ENCODE measurements around the gene GPR17. TPM values are rescaled to one million over a fixed set of nuclear protein-coding genes. Genes with fewer than 3 reads are reported as not detected.
A peak's percentile ranks its signal among the peaks of the same experiment; 100 is the strongest.

GPR17 gene
- total RNA-seq, 1 donor = not detected

DNA sequence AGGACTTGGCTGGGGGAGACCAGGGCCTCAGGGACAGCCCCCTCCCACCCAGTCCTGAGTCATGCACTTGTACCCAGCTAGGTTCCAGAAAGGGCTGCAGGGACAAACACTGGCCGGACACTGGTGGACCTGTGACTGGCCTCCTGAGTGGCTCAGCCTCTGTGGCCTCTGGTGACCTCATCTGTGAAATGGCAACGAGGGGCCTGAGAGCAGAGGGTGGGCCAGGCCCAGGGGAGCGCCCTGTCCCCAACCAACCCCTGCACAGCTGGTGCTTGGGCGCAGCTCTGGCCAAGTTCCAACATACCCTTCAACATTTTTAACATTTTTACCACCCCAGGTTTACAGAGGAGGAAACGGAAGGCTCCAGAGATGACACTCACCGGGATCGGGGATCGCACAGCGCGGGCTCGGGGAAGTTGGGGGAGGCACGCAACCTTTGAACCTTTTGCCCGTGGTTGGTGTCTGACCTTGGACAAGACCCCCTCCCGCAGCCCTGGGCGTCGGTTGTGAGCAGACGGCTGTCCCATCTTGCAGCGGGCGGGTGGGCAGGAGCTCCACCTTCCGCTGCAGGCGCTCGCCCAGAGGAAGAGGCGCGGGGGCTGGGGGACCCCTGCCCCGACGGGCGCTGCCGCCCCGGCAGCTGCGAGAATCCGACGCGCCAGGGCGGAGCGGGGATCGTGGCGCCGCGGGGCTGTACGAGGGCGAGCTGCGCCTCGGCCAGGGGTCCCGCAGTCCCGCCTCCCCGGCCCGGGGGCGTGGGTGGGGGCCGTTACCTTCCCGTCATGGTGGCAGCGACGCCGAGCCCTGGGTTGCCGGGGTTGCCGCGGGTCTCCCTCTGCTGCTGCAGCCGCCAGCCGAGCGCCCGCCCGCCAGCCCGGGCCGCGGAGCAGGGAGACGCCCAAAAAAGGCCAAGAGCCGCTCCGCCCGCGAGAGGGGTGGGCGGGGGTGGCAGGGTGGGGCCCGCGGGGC, 28.6 kb downstream of the GPR17 start:
- no peak for DNase-seq (ENCODE audit: low read depth)
- H3K4me3 ChIP-seq (ENCODE audit: low read depth, low read length) = peak overlapping the region; percentile 77
- TF ChIP-seq, protein P1, sequence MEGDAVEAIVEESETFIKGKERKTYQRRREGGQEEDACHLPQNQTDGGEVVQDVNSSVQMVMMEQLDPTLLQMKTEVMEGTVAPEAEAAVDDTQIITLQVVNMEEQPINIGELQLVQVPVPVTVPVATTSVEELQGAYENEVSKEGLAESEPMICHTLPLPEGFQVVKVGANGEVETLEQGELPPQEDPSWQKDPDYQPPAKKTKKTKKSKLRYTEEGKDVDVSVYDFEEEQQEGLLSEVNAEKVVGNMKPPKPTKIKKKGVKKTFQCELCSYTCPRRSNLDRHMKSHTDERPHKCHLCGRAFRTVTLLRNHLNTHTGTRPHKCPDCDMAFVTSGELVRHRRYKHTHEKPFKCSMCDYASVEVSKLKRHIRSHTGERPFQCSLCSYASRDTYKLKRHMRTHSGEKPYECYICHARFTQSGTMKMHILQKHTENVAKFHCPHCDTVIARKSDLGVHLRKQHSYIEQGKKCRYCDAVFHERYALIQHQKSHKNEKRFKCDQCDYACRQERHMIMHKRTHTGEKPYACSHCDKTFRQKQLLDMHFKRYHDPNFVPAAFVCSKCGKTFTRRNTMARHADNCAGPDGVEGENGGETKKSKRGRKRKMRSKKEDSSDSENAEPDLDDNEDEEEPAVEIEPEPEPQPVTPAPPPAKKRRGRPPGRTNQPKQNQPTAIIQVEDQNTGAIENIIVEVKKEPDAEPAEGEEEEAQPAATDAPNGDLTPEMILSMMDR (IDR thresholded peaks at IDR 0.05; ENCODE audit: insufficient read depth, low read depth, low read length) = no peak

DNA sequence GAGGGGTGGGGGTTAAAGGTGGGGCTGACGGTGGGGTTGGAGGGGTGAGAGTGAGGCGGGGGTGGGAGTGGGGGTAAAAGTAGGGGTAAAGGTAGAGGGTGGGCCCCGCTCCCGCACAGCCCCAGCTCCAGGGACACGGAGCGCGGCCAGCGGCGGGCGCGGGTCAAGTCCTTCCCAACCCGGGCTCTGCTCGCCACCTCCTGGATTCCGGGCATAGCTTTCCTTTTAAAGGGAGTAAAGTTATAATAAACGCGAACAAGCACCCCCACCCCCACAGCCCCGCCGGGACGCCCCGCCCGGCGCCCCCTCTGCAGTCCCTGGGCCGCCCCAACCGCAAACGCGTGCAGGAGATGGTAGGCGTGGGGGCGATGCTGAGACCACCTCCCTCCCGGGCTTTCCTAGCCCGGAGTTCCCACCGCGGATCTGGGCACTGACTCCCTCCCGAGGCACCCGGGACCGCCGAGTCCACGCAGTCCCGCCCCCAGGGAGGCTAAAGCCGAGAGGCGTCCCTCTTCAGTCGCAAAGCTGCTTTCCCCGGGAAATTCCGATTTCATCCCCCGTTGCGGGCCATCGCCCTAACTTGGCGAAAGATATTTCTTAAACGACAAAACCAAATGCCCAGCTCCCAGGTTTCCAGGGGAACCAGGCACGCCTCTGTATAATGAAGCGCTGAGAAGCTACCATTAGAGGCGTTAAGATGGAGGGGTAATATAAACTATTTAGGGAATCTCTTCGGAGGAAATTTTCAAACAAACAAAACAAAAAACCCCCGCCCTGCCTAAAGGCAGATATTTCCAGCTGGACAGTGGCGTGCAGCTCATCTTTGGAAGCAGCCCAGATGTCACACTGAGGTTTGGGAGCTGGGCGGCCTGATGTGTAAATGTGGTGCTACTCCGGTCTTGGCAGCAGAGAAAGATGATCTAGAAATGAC, 29.6 kb downstream of the GPR17 start, which contains the start of gene LIMS2:
LIMS2 (minus strand) TSS at position 200 of the 931 bp plus-strand sequence. CDS start 506 bp downstream, outside the sequence.
- peak within 1 kb of the TSS; percentile 77 for H3K4me3 ChIP-seq (ENCODE audit: low read depth, low read length)
- TF ChIP-seq, protein P1 (IDR thresholded peaks at IDR 0.05; ENCODE audit: insufficient read depth, low read depth, low read length) = no peak
- peak; percentile 56 for DNase-seq (ENCODE audit: low read depth)

DNA sequence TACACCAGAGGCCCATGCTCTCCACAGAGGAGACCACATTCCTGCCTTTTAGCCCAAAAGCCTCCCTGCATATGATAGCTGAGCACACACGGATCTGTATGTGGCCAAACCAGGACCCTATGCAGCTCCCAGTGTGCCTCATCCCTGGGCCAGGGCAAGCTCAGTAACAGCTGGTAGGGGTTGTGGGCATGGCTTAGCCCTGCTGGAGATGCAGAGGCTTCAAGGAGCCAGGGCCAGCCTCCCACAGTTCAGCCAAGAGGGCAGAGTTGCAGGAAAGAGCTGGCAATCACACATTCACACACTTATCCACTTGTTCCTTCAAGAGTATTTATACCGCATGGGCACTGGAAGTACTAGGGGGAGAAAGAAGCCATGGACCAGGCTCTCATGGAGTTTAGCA, 31.0 kb downstream of the GPR17 start:
- TF ChIP-seq, protein P1 (IDR thresholded peaks at IDR 0.05; ENCODE audit: insufficient read depth, low read depth, low read length) = no peak
- H3K4me3 ChIP-seq (ENCODE audit: low read depth, low read length) = no peak overlapping the region
- no peak for DNase-seq (ENCODE audit: low read depth)

DNA sequence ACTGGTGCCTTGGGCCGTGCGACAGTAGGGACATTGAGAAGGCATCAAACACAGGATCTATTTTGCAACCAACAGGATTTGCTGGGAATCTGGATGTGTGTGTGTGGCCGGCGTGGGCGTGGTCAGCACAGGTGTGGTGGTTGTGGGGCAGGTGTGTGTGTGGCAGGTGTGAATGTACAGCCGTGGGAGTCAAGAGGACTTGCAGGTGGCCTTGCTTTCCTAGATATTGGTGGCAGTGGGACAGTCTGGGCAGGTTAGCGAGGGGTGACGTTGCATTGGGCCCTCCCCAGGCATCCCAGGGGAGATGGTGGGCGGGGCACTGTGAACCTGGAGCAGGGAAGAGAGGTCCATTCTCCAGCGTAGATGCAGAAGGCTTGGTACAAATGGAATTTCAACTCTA, 32.6 kb downstream of the GPR17 start:
- no peak for DNase-seq (ENCODE audit: low read depth)
- no peak overlapping the region for H3K4me3 ChIP-seq (ENCODE audit: low read depth, low read length)
- TF ChIP-seq, protein P1 (IDR thresholded peaks at IDR 0.05; ENCODE audit: insufficient read depth, low read depth, low read length) = no peak

DNA sequence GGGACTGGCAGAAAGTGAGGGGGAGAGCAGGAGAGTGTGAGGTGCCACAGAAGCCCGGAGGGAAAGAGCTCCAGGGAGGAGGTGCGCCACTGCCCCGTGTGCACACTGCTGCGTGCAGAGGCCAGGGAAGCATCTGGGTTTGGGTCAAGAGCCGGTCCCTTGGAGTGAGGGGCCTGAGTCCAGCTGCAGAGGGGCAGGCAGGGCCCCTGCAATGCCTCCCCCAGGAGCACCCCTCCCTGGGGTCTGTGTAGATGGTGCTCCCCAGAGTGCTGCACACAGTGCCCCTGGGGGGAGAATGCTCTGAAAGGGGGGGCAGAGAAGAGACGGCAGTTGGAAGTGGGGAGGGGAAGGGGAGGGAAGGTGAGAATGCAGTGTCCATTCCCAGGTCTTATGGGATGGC, 33.0 kb downstream of the GPR17 start:
- DNase-seq (ENCODE audit: low read depth) = no peak
- H3K4me3 ChIP-seq (ENCODE audit: low read depth, low read length) = no peak overlapping the region
- TF ChIP-seq, protein P1 (IDR thresholded peaks at IDR 0.05; ENCODE audit: insufficient read depth, low read depth, low read length) = no peak

DNA sequence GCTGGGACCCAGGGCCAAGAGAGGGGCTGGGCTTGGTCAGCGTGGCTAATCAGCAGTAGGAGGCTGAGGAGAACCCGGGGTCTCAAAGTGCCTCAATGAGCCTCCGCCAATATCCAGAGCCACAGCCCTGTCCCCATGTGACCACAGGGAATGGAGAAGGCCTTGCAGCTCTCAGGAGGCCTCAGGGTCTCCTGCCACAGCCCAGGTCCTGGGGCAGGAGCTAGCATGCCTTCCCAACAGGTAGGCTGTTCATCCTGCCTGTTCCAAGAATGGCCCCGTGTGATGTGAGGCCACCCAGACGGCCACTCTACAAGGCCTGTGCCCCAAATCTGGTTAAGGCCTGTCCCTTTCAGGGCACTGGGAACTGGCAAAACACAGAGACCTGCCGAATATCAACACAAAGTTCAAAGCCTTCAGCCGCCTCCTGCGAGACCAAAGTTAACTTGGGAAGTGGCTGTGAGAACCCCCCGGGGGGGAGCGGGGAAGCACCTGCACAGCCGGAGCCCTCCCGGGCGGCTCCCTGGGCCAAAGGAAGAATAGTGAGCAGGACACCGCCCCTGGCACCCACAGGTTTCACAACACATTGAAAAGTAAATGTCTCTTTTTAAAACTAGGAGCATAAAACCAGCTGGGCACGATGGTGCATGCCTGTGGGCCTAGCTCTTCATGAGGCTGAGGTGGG, 33.9 kb downstream of the GPR17 start:
- H3K4me3 ChIP-seq (ENCODE audit: low read depth, low read length) = no peak overlapping the region
- no peak for DNase-seq (ENCODE audit: low read depth)
- TF ChIP-seq, protein P1 (IDR thresholded peaks at IDR 0.05; ENCODE audit: insufficient read depth, low read depth, low read length) = no peak
